Heart left ventricle (tissue), 13 donors: ENCODE data around the gene MITD1.

Experiments used
- POLR2A ChIP-seq, 2 donors: fragments of 450-650 bp; IDR thresholded peaks; one replicate each; pipeline ENCODE4 v1.6.1; 2017; ENCODE audit warnings: antibody characterized with exemption in 2 of 2, mild to moderate bottlenecking in 2 of 2, moderate library complexity in 2 of 2
- TF ChIP-seq, protein P1 (sequence below), 12 donors: fragments of 200-600 bp; sonication (generic) in 4 of 12; IDR thresholded peaks; one replicate each; pipeline versions ENCODE4 v1.5.0 to v1.8.0; 2018 to 2022; ENCODE audit warnings: antibody characterized with exemption in 12 of 12, mild to moderate bottlenecking in 5 of 12
- donor health status: ischemic (EF 13 %, LVEDD 7.1; RV severe dilation, severe dysfunction).
- donor health status: DM: no; HTN: yes; CAD: no.
- donor health status: DM: no; HTN: no; CAD: no.
- donor health status: ischemic (EF 25% LVEDD 6.9; RV normal size, moderate dysfunction).
- donor health status: ischemic (EF 25% LVEDD 5.7; RV mildly dilated, moderate dysfunction).
- donor health status: ischemic (EF 35%, LVEDD 5.7; RV mildly dilated, moderate dysfunction).
- donor health status: nonischemic (EF 11% LVEDD 7.7; RV severe dilation, severe dysfunction).
- donor health status: DM: yes; HTN: yes; CAD: no.
- donor health status: PGD.
- donor health status: ischemic (EF 29% LVEDD 5.4; RV normal size, mild dysfunction).
- donor health status: nonischemic (EF 23%, LVEDD 6.1; RV moderate dilation, normal function).

DNA sequence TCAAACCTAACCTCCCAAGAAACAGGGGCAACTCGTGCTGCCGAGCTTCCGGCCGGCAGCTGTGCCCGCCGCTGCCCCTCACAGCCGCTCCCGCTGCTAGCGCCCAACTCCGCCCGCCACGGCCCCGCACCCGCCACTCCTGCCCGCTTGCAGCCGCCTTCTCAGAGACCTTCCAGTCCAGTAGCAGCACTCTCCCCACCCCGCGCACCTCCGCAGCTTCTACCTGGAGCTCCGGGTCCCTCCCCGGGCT is 40.1 kb downstream of the MITD1 start:
- TF ChIP-seq, protein P1, sequence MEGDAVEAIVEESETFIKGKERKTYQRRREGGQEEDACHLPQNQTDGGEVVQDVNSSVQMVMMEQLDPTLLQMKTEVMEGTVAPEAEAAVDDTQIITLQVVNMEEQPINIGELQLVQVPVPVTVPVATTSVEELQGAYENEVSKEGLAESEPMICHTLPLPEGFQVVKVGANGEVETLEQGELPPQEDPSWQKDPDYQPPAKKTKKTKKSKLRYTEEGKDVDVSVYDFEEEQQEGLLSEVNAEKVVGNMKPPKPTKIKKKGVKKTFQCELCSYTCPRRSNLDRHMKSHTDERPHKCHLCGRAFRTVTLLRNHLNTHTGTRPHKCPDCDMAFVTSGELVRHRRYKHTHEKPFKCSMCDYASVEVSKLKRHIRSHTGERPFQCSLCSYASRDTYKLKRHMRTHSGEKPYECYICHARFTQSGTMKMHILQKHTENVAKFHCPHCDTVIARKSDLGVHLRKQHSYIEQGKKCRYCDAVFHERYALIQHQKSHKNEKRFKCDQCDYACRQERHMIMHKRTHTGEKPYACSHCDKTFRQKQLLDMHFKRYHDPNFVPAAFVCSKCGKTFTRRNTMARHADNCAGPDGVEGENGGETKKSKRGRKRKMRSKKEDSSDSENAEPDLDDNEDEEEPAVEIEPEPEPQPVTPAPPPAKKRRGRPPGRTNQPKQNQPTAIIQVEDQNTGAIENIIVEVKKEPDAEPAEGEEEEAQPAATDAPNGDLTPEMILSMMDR (IDR thresholded peaks at IDR 0.05) = no peak
- peak in 1 of 2 donors; percentile 18 for TF ChIP-seq POLR2A (IDR thresholded peaks at IDR 0.05)
